Fibroblast of mammary gland (primary cell): ENCODE data around the gene NEIL1.
A peak's percentile ranks its signal among the peaks of the same experiment; 100 is the strongest.
"Not testable (repeated sequence)": the region's sequence is repeated elsewhere in the genome, so short reads cannot be mapped to it uniquely, and the experiment has no call there.

Source experiments
- DNase-seq: peaks from one replicate; pipeline ENCODE4 v3.0.0-alpha.2; 2010; ENCODE audit warnings: low read depth
- H3K4me3 ChIP-seq: 2 replicates; pipeline ENCODE4 v1.5.1; 2011; ENCODE audit warnings: low read depth, mild to moderate bottlenecking, low read length, moderate library complexity; ENCODE audit not compliant: control insufficient read depth
- CTCF ChIP-seq: conservative IDR thresholded peaks from 2 replicates; pipeline ENCODE4 v1.5.1; 2011; ENCODE audit warnings: low read depth, low read length, inconsistent platforms; ENCODE audit not compliant: control insufficient read depth, insufficient read depth

NEIL1 gene

GRCh38 chr15:75368689-75369239, 21.9 kb downstream of the NEIL1 start:
- peak; percentile 36 for DNase-seq
- no peak for TF ChIP-seq CTCF
- peak overlapping the region; percentile 83 for H3K4me3 ChIP-seq

GRCh38 chr15:75369897-75370581, 23.2 kb downstream of the NEIL1 start:
- no peak overlapping the region for H3K4me3 ChIP-seq
- DNase-seq = no peak
- no peak for TF ChIP-seq CTCF

- DNase-seq = no peak
- H3K4me3 ChIP-seq = no peak overlapping the region
- no peak for TF ChIP-seq CTCF
These were observed 24.6 kb downstream of the NEIL1 start for GRCh38 chr15:75371486-75371885.

- no peak for TF ChIP-seq CTCF
- DNase-seq = no peak
- no peak overlapping the region for H3K4me3 ChIP-seq
These were observed 25.3 kb downstream of the NEIL1 start for GRCh38 chr15:75371901-75372688.

- DNase-seq = no peak
- no peak for TF ChIP-seq CTCF
- H3K4me3 ChIP-seq = no peak overlapping the region
These were observed 33.9 kb downstream of the NEIL1 start for GRCh38 chr15:75380773-75381172.

- not testable (repeated sequence) for DNase-seq, H3K4me3 ChIP-seq
These were observed 37.1 kb downstream of the NEIL1 start for GRCh38 chr15:75383986-75384385.

- DNase-seq = no peak
- no peak for TF ChIP-seq CTCF
- H3K4me3 ChIP-seq = no peak overlapping the region
These were observed 43.0 kb downstream of the NEIL1 start for GRCh38 chr15:75389791-75390382.
